ENCODE data around the gene EZR. TPM values are rescaled to one million over a fixed set of nuclear protein-coding genes. Genes with fewer than 3 reads are reported as not detected.
"Not testable (repeated sequence)": the region's sequence is repeated elsewhere in the genome, so short reads cannot be mapped to it uniquely, and the experiment has no call there.

EZR gene
- total RNA-seq, 1 donor from 2014 or later = 264 TPM

DNA sequence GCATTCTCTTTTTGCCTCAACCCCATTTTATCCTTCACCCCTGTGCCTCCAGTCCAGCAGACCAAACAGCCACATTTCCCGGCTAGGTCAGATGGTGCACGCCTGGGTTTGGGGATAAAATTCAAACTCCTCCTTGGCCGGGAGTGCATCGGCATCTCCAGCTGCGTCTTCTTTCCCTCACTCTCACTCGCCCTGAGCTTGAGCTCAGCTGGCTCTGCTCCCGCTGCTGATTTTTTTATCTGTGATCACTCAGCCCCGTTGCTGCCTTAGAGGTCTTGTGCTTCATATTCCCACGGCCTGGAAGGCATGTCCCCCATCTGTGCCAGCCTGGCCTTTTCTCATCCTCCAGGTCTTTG is 6.8 kb upstream of the EZR start:
- H3K4me3 ChIP-seq (ENCODE audit: low read depth, low read length) = no peak overlapping the region
- DNase-seq (ENCODE audit: low read depth) = no peak
- TF ChIP-seq, protein P1, sequence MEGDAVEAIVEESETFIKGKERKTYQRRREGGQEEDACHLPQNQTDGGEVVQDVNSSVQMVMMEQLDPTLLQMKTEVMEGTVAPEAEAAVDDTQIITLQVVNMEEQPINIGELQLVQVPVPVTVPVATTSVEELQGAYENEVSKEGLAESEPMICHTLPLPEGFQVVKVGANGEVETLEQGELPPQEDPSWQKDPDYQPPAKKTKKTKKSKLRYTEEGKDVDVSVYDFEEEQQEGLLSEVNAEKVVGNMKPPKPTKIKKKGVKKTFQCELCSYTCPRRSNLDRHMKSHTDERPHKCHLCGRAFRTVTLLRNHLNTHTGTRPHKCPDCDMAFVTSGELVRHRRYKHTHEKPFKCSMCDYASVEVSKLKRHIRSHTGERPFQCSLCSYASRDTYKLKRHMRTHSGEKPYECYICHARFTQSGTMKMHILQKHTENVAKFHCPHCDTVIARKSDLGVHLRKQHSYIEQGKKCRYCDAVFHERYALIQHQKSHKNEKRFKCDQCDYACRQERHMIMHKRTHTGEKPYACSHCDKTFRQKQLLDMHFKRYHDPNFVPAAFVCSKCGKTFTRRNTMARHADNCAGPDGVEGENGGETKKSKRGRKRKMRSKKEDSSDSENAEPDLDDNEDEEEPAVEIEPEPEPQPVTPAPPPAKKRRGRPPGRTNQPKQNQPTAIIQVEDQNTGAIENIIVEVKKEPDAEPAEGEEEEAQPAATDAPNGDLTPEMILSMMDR (conservative IDR thresholded peaks at IDR 0.05; ENCODE audit: low read depth, low read length) = no peak

DNA sequence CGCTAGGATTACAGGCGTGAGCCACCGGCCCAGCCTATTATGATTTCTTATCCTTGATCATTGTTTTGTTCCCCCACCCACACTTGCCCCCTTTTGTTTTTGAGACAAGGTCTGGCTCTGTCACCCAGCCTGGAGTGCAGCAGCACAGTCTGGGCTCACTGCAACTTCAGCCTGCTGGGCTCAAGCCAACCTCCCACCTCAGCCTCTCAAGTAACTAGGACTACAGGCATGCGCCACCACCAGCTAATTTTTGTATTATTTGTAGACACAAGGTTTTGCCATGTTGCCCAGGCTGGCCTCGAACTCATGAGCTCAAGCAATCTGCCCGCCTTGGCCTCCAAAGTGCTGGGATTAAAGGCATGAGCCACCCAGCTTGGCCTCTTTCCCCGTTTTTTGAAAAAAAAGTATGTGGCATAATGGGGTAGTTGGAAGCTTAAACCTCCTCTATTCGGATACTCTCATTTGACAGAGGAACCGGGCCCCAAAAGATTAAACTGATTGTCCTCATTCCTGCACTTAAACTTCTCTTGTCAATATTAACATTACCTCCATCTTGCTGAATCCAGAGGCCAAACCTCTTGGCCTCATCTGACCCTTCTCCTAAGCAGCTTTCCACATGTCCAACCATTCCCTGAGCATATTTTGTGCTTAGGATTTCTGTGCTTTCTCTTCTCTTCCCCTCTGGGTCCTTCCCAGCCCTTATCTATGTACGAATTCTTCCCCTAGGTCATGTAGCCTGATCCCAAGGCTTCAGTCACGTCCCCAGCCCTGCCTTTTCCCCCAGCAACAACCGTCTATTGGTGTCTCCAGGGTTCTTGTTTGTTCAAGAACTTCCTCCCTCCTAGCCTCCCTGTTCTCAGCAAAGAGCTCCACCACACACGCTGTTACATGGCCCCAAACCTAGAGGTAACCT is 6.1 kb upstream of the EZR start:
- DNase-seq (ENCODE audit: low read depth) = no peak
- TF ChIP-seq, protein P1 (conservative IDR thresholded peaks at IDR 0.05; ENCODE audit: low read depth, low read length) = no peak
- no peak overlapping the region for H3K4me3 ChIP-seq (ENCODE audit: low read depth, low read length)

DNA sequence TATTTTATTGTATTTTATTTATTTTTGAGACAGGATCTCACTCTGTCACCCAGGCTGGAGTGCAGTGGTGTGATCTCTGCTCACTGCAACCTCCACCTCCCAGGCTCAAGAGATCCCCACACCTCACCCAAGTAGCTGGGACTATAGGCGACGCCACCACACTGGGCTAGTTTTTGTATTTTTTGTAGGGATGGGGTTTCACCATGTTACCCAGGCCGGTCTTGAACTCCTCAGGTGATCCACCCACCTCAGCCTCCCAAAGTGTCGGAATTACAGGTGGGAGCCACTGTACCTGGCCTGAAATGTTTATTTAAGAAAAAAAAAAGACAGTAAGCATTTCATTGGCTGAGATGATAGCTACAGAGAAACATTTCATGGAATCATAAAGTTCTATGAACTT is 4.4 kb upstream of the EZR start:
- not testable (repeated sequence) for DNase-seq (ENCODE audit: low read depth); H3K4me3 ChIP-seq (ENCODE audit: low read depth, low read length)

DNA sequence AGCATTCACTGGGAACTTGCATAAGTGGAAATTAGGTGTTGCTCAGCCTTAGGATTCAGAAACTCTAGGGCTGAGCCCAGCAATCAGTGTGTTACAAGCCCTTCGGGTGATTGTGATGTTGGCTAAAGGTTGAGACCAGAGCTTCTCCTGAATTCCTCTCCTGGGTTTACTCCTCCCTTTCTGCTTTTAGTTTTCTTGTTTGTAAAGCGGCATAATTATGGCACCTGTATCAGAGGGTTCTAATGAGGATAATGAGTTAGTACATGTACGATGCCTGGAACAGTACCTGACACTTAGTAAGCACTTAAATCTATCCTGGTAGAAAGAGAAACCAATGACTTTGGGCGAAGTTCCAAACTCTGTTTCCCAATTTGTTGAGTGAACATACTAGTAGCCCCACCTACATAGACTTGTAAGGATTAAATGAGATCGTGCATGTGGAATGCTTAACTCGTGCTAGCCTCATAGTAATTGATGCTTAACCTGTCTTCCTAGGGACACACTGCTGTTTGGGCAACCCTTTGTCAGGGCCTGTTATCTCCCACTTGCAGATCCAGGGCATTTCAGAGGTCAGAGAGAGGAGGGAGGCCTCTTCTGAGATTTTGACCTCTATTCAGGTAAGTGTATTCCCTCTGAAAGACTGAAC is 932 bp upstream of the EZR start:
- DNase-seq (ENCODE audit: low read depth) = no peak
- H3K4me3 ChIP-seq (ENCODE audit: low read depth, low read length) = no peak overlapping the region
- TF ChIP-seq, protein P1 (conservative IDR thresholded peaks at IDR 0.05; ENCODE audit: low read depth, low read length) = no peak

DNA sequence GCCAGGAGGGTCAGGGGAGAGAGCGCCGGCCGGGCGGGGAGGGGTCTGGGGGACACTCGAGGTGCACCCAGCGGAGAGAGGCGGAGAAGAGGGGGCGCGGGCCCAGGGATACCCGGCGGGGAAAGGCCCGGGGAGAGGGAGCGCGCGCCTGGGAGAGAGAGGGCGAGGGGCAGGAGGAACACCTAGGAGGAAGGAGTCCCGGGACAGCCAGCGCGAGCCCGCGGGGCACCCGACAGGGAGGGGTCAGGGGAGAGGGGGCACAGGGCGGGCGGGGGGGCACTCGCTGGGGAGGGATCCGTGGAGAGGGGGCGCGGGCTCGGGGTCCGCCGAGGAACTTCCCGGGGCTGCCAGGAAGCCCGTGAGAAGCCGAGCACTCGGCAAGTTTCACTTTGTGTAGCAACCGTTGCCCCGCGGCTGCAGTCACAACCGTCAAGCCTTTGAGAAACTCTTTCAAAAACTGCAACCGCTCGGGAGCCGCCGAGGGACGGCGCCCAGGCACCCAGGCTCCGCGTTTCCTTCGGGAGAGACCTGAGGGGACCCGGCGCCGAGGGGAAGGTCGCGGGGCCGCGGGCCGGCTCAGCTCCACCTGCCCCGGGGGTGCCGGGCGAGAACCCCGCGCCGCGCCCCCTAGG is 471 bp downstream of the EZR start:
- TF ChIP-seq, protein P1 (conservative IDR thresholded peaks at IDR 0.05; ENCODE audit: low read depth, low read length) = no peak
- DNase-seq (ENCODE audit: low read depth) = no peak
- peak overlapping the region; percentile 76 for H3K4me3 ChIP-seq (ENCODE audit: low read depth, low read length)

DNA sequence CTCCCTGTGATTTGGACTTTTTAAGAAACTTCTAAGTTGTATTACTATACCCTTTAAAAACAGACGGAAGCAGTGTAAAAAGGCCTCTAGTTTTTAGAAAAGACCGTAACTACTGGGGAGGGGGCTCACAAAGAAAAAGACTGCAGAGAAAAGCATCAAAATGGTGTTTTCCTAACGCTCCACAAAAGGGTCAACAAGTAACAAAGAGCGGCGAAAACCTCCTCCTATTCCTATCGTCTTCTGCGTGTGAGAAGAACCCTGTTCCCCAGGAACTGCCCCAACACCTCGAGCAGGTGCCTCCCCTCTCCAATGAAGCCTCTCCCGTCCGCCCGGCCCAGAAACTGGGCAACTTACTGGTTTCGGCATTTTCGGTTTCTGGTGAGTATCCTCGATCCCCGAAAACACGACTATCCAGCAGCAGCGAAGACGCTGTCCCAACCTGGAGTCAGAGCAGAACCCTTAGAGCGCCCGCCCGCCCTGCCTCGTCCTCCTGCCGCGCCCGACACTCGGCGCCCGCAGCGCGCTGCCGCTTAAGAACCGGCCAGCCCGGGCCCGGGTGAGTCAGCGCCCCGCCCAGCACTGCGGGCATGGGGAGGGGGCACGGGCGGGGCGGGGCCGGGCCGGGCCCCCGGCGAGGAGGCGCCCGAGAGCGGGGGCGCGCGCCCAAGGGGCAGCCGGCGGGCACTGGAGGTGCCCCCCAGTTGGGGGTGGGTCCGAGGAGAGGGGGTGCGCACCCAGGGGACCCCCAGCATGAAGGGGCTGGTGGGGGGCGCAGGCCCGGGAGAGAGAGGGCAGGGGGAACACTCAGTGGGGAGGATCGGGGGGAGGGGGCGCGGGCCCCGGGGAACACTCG is 1.2 kb downstream of the EZR start:
- TF ChIP-seq, protein P1 (conservative IDR thresholded peaks at IDR 0.05; ENCODE audit: low read depth, low read length) = no peak
- no peak for DNase-seq (ENCODE audit: low read depth)
- H3K4me3 ChIP-seq (ENCODE audit: low read depth, low read length) = peak overlapping the region; percentile 76
